ENCODE results near the gene PTPRF.

- no peak for TF ChIP-seq EP300 (IDR thresholded peaks at IDR 0.05; ENCODE audit: borderline replicate concordance)
- TF ChIP-seq YY1 (IDR thresholded peaks at IDR 0.05; ENCODE audit: low read depth), result no peak
- TF ChIP-seq, protein P1, sequence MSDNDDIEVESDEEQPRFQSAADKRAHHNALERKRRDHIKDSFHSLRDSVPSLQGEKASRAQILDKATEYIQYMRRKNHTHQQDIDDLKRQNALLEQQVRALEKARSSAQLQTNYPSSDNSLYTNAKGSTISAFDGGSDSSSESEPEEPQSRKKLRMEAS (IDR thresholded peaks at IDR 0.05), result no peak
- TF ChIP-seq REST (IDR thresholded peaks at IDR 0.05; ENCODE audit: low read depth), result no peak
- TF ChIP-seq RAD21 (IDR thresholded peaks at IDR 0.05; ENCODE audit: low read depth), result no peak
- no peak for TF ChIP-seq FOXM1 (IDR thresholded peaks at IDR 0.05; ENCODE audit: borderline replicate concordance, low read depth)
- no peak for TF ChIP-seq EGR1 (IDR thresholded peaks at IDR 0.05)
- TF ChIP-seq CEBPB (IDR thresholded peaks at IDR 0.05), result no peak
- TF ChIP-seq TCF12 (IDR thresholded peaks at IDR 0.05; ENCODE audit: low read depth), result no peak
- TF ChIP-seq ZBTB7A (IDR thresholded peaks at IDR 0.05; ENCODE audit: low read depth), result no peak
- no peak for TF ChIP-seq TAF1 (IDR thresholded peaks at IDR 0.05; ENCODE audit: low read depth)
- no peak for TF ChIP-seq CREB1 (IDR thresholded peaks at IDR 0.05; ENCODE audit: low read depth)
Measured at GRCh38 chr1:43605766-43606165, 75.1 kb downstream of the PTPRF start.
